ENCODE measurements around the gene COQ2. TPM values are rescaled to one million over a fixed set of nuclear protein-coding genes. Genes with fewer than 3 reads are reported as not detected.

The COQ2 gene
- total and polyA plus RNA-seq, 8 donors, result 1.8 to 10.1 (median 8.0) TPM

- no peaks in the 10 kb centered on the region for H3K27me3 ChIP-seq
- H3K27ac ChIP-seq, result no peak overlapping the region
- H3K36me3 ChIP-seq, result no peaks in the 10 kb centered on the region
- intact Hi-C loops (cut with DNase I; ENCODE audit: low total_unique reads), result no loop called here
- no peak for DNase-seq
- H3K9me3 ChIP-seq, result no peaks in the 10 kb centered on the region
- H3K4me3 ChIP-seq, result no peak overlapping the region
- H3K4me1 ChIP-seq, result peaks cover 0 to 9% (median 0%) of the 10 kb centered on the region in 4 donors
- WGBS, 5 donors, result 68 to 79% (median 76%) methylated on average over 1 of the region's 1 CpG
- TF ChIP-seq POLR2AphosphoS5 (IDR thresholded peaks at IDR 0.05) (no peak), EP300 (IDR thresholded peaks at IDR 0.05) (no peak), POLR2A (IDR thresholded peaks at IDR 0.05) (no peak), CTCF (IDR thresholded peaks at IDR 0.05) (no peak)
Measured at GRCh38 chr4:83232082-83232481, 52.5 kb downstream of the COQ2 start.

- intact Hi-C loops (cut with DNase I; ENCODE audit: low total_unique reads), result no loop called here
- DNase-seq, result no peak
- H3K9me3 ChIP-seq, result no peaks in the 10 kb centered on the region
- no peak overlapping the region for H3K4me3 ChIP-seq
- TF ChIP-seq POLR2A (IDR thresholded peaks at IDR 0.05) (no peak), EP300 (IDR thresholded peaks at IDR 0.05) (no peak), CTCF (IDR thresholded peaks at IDR 0.05) (no peak)
- peaks cover 0 to 9% (median 0%) of the 10 kb centered on the region in 4 donors for H3K4me1 ChIP-seq
- WGBS, 5 donors, result 61 to 69% (median 67%) methylated on average over 1 of the region's 1 CpG
- H3K27me3 ChIP-seq, result no peaks in the 10 kb centered on the region
- no peak overlapping the region for H3K27ac ChIP-seq
- H3K36me3 ChIP-seq, result no peaks in the 10 kb centered on the region
Measured at GRCh38 chr4:83231620-83232076, 53.0 kb downstream of the COQ2 start.

- H3K4me3 ChIP-seq, result no peak overlapping the region
- no peak for TF ChIP-seq POLR2AphosphoS5 (IDR thresholded peaks at IDR 0.05)
- no peak for TF ChIP-seq CTCF (IDR thresholded peaks at IDR 0.05)
- no peak for TF ChIP-seq POLR2A (IDR thresholded peaks at IDR 0.05)
- no peak for TF ChIP-seq EP300 (IDR thresholded peaks at IDR 0.05)
- no peaks in the 10 kb centered on the region for H3K27me3 ChIP-seq
- intact Hi-C loops (cut with DNase I; ENCODE audit: low total_unique reads), result no loop called here
- no peak overlapping the region for H3K27ac ChIP-seq
- H3K4me1 ChIP-seq, result peaks cover 0 to 9% (median 0%) of the 10 kb centered on the region in 4 donors
- H3K9me3 ChIP-seq, result no peaks in the 10 kb centered on the region
- 64 to 72% (median 65%) methylated on average over 3 of the region's 3 CpGs for WGBS, 5 donors
- H3K36me3 ChIP-seq, result no peaks in the 10 kb centered on the region
- DNase-seq, result no peak
Measured at GRCh38 chr4:83230928-83231327, 53.7 kb downstream of the COQ2 start.

GRCh38 chr4:83229791-83230190, 54.8 kb downstream of the COQ2 start:
- Histone ChIP-seq H3K27me3 (no peaks in the 10 kb centered on the region), H3K4me3 (no peak overlapping the region), H3K4me1 (peaks cover 0 to 4% (median 0%) of the 10 kb centered on the region in 4 donors), H3K36me3 (no peaks in the 10 kb centered on the region), H3K9me3 (no peaks in the 10 kb centered on the region), H3K27ac (no peak overlapping the region)
- TF ChIP-seq POLR2A (IDR thresholded peaks at IDR 0.05) (no peak), EP300 (IDR thresholded peaks at IDR 0.05) (no peak), CTCF (IDR thresholded peaks at IDR 0.05) (no peak), POLR2AphosphoS5 (IDR thresholded peaks at IDR 0.05) (no peak)
- WGBS, 5 donors, result 68 to 95% (median 92%) methylated on average over 3 of the region's 3 CpGs
- no peak for DNase-seq
- intact Hi-C loops (cut with DNase I; ENCODE audit: low total_unique reads), result no loop called here

Data from stomach (tissue), 9 donors.